RPMI7951 (cell line): ENCODE results near the gene KCNG4. TPM values are rescaled to one million over a fixed set of nuclear protein-coding genes. Genes with fewer than 3 reads are reported as not detected.
A peak's percentile ranks its signal among the peaks of the same experiment; 100 is the strongest.
"Not testable (repeated sequence)": the region's sequence is repeated elsewhere in the genome, so short reads cannot be mapped to it uniquely, and the experiment has no call there.

Experiments used
- DNase-seq: peaks from one replicate; pipeline ENCODE4 v3.0.0-alpha.2; 2012; ENCODE audit warnings: low read depth
- total RNA-seq: library from RNA; depleted of rRNA; stranded (reverse); fragments of >200 nt; shearing (Covaris generic); gene quantifications from 2 replicates; pipeline ENCODE4 v1.2.3, GENCODE V29; 2014

KCNG4 gene
- total RNA-seq, 1 experiment from 2014 or later: not detected

GRCh38 chr16:84207251-84207650 lies 32.6 kb downstream of the KCNG4 start:
- no peak for DNase-seq

- no peak for DNase-seq
These were observed 33.7 kb downstream of the KCNG4 start for GRCh38 chr16:84205976-84206691.

GRCh38 chr16:84205123-84205522 lies 34.7 kb downstream of the KCNG4 start:
- DNase-seq: not testable (repeated sequence)

- DNase-seq: not testable (repeated sequence)
These were observed 35.3 kb downstream of the KCNG4 start for GRCh38 chr16:84204551-84204950.

GRCh38 chr16:84199861-84200260 lies 40.0 kb downstream of the KCNG4 start:
- DNase-seq: no peak

- no peak for DNase-seq
These were observed 40.7 kb downstream of the KCNG4 start for GRCh38 chr16:84199097-84199496.

GRCh38 chr16:84198401-84198800 lies 41.4 kb downstream of the KCNG4 start:
- DNase-seq: peak; percentile 36

GRCh38 chr16:84197466-84198128 lies 42.2 kb downstream of the KCNG4 start:
- no peak for DNase-seq

GRCh38 chr16:84196727-84197394 lies 43.0 kb downstream of the KCNG4 start:
- DNase-seq: no peak

- DNase-seq: no peak
These were observed 43.7 kb downstream of the KCNG4 start for GRCh38 chr16:84196101-84196500.

GRCh38 chr16:84195201-84196093 lies 44.4 kb downstream of the KCNG4 start:
- no peak for DNase-seq

- no peak for DNase-seq
These were observed 45.2 kb downstream of the KCNG4 start for GRCh38 chr16:84194470-84195200.

GRCh38 chr16:84194018-84194417 lies 45.8 kb downstream of the KCNG4 start:
- no peak for DNase-seq

GRCh38 chr16:84193480-84193879 lies 46.3 kb downstream of the KCNG4 start:
- no peak for DNase-seq

- no peak for DNase-seq
These were observed 48.3 kb downstream of the KCNG4 start for GRCh38 chr16:84191466-84191865.

GRCh38 chr16:84190731-84191388 lies 49.0 kb downstream of the KCNG4 start, which contains the start of gene ADAD2:
ADAD2 (plus strand) TSS chr16:84191157; CDS start chr16:84191231, 74 bp downstream.
- peak; percentile 20 for DNase-seq

GRCh38 chr16:84186685-84187437 lies 53.0 kb downstream of the KCNG4 start, which contains the start of gene TAF1C:
TAF1C (minus strand) TSS chr16:84187057; CDS start chr16:84184988, 2,069 bp downstream.
- DNase-seq: peak; percentile 89

- no peak for DNase-seq
These were observed 55.0 kb downstream of the KCNG4 start for GRCh38 chr16:84184775-84185174.

- no peak for DNase-seq
These were observed 55.8 kb downstream of the KCNG4 start for GRCh38 chr16:84183911-84184591.
